NCI-H2196 treated with DMSO at 0.1 percent for 48 hours (cell line): ENCODE data around the gene LYSMD3.
"Not testable (repeated sequence)": the region's sequence is repeated elsewhere in the genome, so short reads cannot be mapped to it uniquely, and the experiment has no call there.

Experiments used
- DNase-seq: peaks from one replicate; lab custom pipeline; 2025; ENCODE audit not compliant: unreplicated experiment; lab: John Stamatoyannopoulos, UW

Gene LYSMD3

GRCh38 chr5:90529194-90529938 is at the start of gene LYSMD3:
Gene LYSMD3, minus strand, starts transcription at chr5:90529584. Its CDS starts 4,295 bp downstream, at chr5:90525289.
- DNase-seq, result peak; percentile 69

GRCh38 chr5:90576566-90576965 is 47.2 kb upstream of the LYSMD3 start:
- not testable (repeated sequence) for DNase-seq

- DNase-seq, result no peak
These were observed 46.3 kb upstream of the LYSMD3 start for GRCh38 chr5:90575712-90576111.

GRCh38 chr5:90571147-90571773 is 41.9 kb upstream of the LYSMD3 start:
- no peak for DNase-seq

- no peak for DNase-seq
These were observed 40.6 kb upstream of the LYSMD3 start for GRCh38 chr5:90570034-90570433.

GRCh38 chr5:90569084-90569483 is 39.7 kb upstream of the LYSMD3 start:
- DNase-seq, result no peak

GRCh38 chr5:90565491-90565890 is 36.1 kb upstream of the LYSMD3 start:
- DNase-seq, result no peak

GRCh38 chr5:90563108-90563507 is 33.7 kb upstream of the LYSMD3 start:
- DNase-seq, result no peak

- no peak for DNase-seq
These were observed 33.0 kb upstream of the LYSMD3 start for GRCh38 chr5:90562341-90562740.

GRCh38 chr5:90561766-90562165 is 32.4 kb upstream of the LYSMD3 start:
- no peak for DNase-seq

- no peak for DNase-seq
These were observed 31.4 kb upstream of the LYSMD3 start for GRCh38 chr5:90560771-90561170.

GRCh38 chr5:90558344-90559192 is 29.2 kb upstream of the LYSMD3 start, which contains the start of gene ADGRV1:
Gene ADGRV1, plus strand, starts transcription at chr5:90558797. Its CDS starts 99 bp downstream, at chr5:90558896.
- peak; percentile 85 for DNase-seq

GRCh38 chr5:90557871-90558270 is 28.5 kb upstream of the LYSMD3 start:
- no peak for DNase-seq

GRCh38 chr5:90557391-90557790 is 28.0 kb upstream of the LYSMD3 start:
- DNase-seq, result no peak

- DNase-seq, result no peak
These were observed 26.3 kb upstream of the LYSMD3 start for GRCh38 chr5:90555666-90556065.

- DNase-seq, result no peak
These were observed 25.1 kb upstream of the LYSMD3 start for GRCh38 chr5:90554358-90555006.

- DNase-seq, result no peak
These were observed 24.3 kb upstream of the LYSMD3 start for GRCh38 chr5:90553711-90554110.

GRCh38 chr5:90551376-90551775 is 22.0 kb upstream of the LYSMD3 start:
- no peak for DNase-seq

- DNase-seq, result no peak
These were observed 21.6 kb upstream of the LYSMD3 start for GRCh38 chr5:90550963-90551362.

GRCh38 chr5:90549729-90550275 is 20.4 kb upstream of the LYSMD3 start:
- DNase-seq, result no peak

GRCh38 chr5:90549223-90549622 is 19.8 kb upstream of the LYSMD3 start:
- no peak for DNase-seq
